BLaER1 (cell line): ENCODE data around the gene PNN.
A peak's percentile ranks its signal among the peaks of the same experiment; 100 is the strongest.
"Not testable (repeated sequence)": the region's sequence is repeated elsewhere in the genome, so short reads cannot be mapped to it uniquely, and the experiment has no call there.

ENCODE experiments used
- H3K27ac ChIP-seq: shearing (Covaris generic); formaldehyde crosslinking; 2 replicates; pipeline ENCODE4 v1.8.1; 2022
- H3K27me3 ChIP-seq: shearing (Covaris generic); formaldehyde crosslinking; 2 replicates; pipeline ENCODE4 v1.8.1; 2022
- H3K36me3 ChIP-seq: shearing (Covaris generic); formaldehyde crosslinking; 2 replicates; pipeline ENCODE4 v1.8.1; 2022
- H3K4me1 ChIP-seq: shearing (Covaris generic); formaldehyde crosslinking; 2 replicates; pipeline ENCODE4 v1.8.1; 2022
- H3K4me2 ChIP-seq: shearing (Covaris generic); formaldehyde crosslinking; 2 replicates; pipeline ENCODE4 v1.8.1; 2022
- H3K4me3 ChIP-seq: shearing (Covaris generic); formaldehyde crosslinking; 2 replicates; pipeline ENCODE4 v1.8.1; 2022
- H3K9ac ChIP-seq: shearing (Covaris generic); formaldehyde crosslinking; 2 replicates; pipeline ENCODE4 v1.8.1; 2022
- H3K9me3 ChIP-seq: shearing (Covaris generic); formaldehyde crosslinking; 2 replicates; pipeline ENCODE4 v1.8.1; 2022
- H4K20me1 ChIP-seq: shearing (Covaris generic); formaldehyde crosslinking; 2 replicates; pipeline ENCODE4 v1.8.1; 2022
- Cebpa-rat ChIP-seq: shearing (Covaris generic); IDR thresholded peaks from 2 replicates; pipeline ENCODE4 v1.8.1; 2022

The PNN gene

DNA sequence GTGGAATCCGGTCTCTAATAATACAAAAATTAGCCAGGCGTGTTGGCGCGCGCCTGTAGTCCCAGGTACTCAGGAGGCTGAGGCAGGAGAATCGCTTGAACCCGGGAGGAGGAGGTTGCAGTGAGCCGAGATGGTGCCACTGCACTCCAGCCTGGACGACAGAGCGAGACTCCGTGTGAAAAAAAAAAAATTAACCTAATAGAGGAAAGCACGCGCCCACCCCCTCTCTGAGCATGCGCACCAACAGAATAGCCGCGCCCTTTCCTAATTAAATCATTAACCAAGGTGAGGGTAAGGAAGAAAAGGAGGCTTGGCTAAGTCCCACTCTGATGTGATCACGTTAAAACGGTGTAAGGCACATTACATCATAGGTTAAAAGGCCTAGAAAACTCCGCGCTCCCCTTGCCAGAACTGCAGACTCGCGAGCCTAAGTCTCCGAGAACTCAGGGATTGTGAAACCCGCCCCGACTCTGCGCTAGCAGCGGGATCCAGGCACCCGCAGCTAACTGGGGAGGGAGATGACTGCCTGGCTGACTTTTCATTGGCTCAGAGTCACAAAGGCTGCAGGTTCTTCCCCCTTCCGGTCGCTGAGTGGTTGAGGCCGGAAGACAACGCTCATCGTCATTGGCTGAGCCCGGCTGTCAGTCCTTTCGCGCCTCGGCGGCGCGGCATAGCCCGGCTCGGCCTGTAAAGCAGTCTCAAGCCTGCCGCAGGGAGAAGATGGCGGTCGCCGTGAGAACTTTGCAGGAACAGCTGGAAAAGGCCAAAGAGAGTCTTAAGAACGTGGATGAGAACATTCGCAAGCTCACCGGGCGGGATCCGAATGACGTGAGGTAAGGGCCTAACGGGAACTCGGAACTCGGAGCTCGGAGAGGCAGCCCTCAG lies at the start of gene PNN:
TSS of gene PNN (plus strand) at position 695 of the 885 bp plus-strand sequence. CDS start at position 721, 26 bp downstream.
- H3K4me1 ChIP-seq, result peaks cover 35% of the 10 kb centered on the region
- H3K9ac ChIP-seq, result peak within 1 kb of the TSS; percentile 99
- H4K20me1 ChIP-seq, result peaks cover 47% of the 10 kb centered on the region
- peaks cover 36% of the 10 kb centered on the region for H3K36me3 ChIP-seq
- no peaks in the 10 kb centered on the region for H3K27me3 ChIP-seq
- peak; percentile 96 for TF ChIP-seq Cebpa-rat
- peak within 1 kb of the TSS; percentile 99 for H3K27ac ChIP-seq
- H3K9me3 ChIP-seq, result no peaks in the 10 kb centered on the region
- H3K4me2 ChIP-seq, result peak within 1 kb of the TSS; percentile 87
- peak within 1 kb of the TSS; percentile 97 for H3K4me3 ChIP-seq

DNA sequence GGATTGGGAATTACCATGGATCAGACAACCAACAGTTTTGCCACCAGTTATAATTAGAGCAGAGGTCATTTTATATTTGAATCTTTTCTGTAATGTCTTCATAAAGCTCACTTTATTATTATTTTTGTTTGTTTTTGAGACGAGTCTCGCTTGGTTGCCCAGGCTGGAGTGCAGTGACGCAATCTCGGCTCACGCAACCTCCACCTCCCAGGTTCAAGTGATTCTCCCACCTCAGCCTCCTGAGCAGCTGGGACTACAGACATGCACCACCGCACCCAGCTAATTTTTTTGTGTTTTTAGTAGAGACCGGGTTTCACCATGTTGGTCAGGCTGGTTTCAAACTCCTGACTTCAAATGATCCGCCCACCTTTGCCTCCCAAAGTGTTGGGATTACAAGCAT lies 37.2 kb upstream of the PNN start:
- not testable (repeated sequence) for H3K9ac ChIP-seq, H3K27me3 ChIP-seq, H3K4me3 ChIP-seq, H3K27ac ChIP-seq, H3K4me2 ChIP-seq, H4K20me1 ChIP-seq, H3K4me1 ChIP-seq
- peaks cover 92% of the 10 kb centered on the region for H3K36me3 ChIP-seq
- H3K9me3 ChIP-seq, result peaks cover 28% of the 10 kb centered on the region

DNA sequence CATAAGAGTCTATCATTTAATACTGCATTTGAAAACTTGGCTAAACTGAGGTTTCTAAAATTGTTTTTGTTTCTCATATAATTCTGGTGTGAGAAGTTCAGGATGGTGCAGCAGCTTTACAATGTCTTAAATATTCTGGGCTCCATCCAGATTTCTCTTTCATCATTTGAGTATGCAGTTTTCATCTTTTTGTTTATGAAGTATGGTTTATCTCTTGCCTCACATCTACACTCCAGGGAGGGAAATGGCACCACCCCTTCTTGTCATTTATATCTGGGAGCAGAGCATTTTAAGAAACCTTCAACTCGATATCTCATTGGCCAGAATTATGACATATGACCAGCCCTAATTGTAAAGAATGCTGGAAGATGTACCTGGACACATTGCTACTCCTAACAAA lies 36.6 kb upstream of the PNN start:
- TF ChIP-seq Cebpa-rat, result no peak
- no peak overlapping the region for H3K4me2 ChIP-seq
- no peaks in the 10 kb centered on the region for H3K27me3 ChIP-seq
- no peak overlapping the region for H3K27ac ChIP-seq
- H3K4me3 ChIP-seq, result no peak overlapping the region
- H3K36me3 ChIP-seq, result peaks cover 96% of the 10 kb centered on the region
- H3K9me3 ChIP-seq, result peaks cover 30% of the 10 kb centered on the region
- H3K9ac ChIP-seq, result no peak overlapping the region
- no peaks in the 10 kb centered on the region for H4K20me1 ChIP-seq
- H3K4me1 ChIP-seq, result no peaks in the 10 kb centered on the region

DNA sequence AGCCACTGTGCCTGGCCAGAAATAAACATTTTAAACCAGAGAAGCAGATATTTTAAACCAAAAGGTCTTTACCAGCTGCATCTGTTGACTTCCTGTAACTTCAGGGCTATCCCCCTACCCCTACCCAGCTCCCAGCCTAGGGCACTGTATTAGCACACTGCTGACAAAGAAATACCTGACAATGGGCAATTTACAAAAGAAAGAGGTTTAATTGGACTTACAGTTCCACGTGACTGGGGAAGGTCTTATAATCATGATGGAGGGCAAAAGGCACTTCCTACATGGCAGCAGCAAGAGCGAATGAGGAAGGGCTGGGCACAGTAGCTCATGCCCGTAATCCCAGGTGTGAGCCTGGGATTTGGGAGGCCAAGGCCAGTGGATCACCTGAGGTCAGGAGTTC lies 34.9 kb upstream of the PNN start:
- H3K4me1 ChIP-seq, result no peaks in the 10 kb centered on the region
- H3K4me2 ChIP-seq, result no peak overlapping the region
- no peak overlapping the region for H3K4me3 ChIP-seq
- no peak for TF ChIP-seq Cebpa-rat
- no peaks in the 10 kb centered on the region for H4K20me1 ChIP-seq
- peaks cover 30% of the 10 kb centered on the region for H3K9me3 ChIP-seq
- peaks cover 81% of the 10 kb centered on the region for H3K36me3 ChIP-seq
- H3K27ac ChIP-seq, result no peak overlapping the region
- no peak overlapping the region for H3K9ac ChIP-seq
- H3K27me3 ChIP-seq, result no peaks in the 10 kb centered on the region

DNA sequence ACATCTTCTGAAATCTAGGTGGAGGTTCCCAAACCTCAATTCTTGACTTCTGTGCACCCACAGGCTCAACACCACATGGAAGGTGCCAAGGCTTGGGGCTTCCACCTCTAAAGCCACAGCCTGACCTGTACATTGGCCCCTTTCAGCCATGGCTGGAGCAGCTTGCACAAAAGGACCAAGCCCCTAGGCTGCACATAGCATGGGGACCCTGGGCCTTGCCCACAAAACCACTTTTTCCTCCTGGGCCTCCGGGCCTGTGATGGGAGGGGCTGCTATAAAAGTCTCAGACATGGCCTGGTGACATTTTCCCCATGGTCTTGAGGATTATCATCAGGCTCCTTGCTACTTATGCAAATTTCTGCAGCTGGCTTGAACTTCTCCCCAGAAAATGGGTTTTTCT lies 33.4 kb upstream of the PNN start:
- H3K4me1 ChIP-seq, H3K27me3 ChIP-seq, H3K9ac ChIP-seq, H4K20me1 ChIP-seq, H3K27ac ChIP-seq, H3K4me2 ChIP-seq: not testable (repeated sequence)
- Histone ChIP-seq H3K9me3 (peaks cover 30% of the 10 kb centered on the region), H3K4me3 (0 out of 2 replicates have a peak overlapping the region, but pooled peaks have one; percentile 16), H3K36me3 (peaks cover 72% of the 10 kb centered on the region)

DNA sequence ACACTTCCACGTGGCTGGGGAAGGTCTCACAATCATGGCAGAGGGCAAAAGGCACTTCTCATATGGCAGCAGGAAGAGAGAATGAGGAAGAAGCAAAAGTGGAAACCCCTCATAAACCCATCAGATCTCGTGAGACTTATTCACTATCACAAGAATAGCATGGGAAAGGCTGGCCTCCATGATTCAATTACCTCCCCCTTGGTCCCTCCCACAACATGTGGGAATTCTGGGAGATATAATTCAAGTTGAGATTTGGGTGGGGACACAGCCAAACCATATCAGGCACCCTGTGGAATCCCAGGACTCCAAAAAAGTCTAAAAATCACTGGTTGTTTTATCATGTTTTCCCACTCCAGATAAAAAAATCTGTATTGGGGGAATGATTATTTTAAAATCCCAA lies 31.8 kb upstream of the PNN start:
- not testable (repeated sequence) for H3K27me3 ChIP-seq, H3K4me3 ChIP-seq, H3K9ac ChIP-seq, H3K4me1 ChIP-seq, H3K4me2 ChIP-seq, H3K27ac ChIP-seq, H4K20me1 ChIP-seq
- Histone ChIP-seq H3K9me3 (peaks cover 30% of the 10 kb centered on the region), H3K36me3 (peaks cover 73% of the 10 kb centered on the region)

DNA sequence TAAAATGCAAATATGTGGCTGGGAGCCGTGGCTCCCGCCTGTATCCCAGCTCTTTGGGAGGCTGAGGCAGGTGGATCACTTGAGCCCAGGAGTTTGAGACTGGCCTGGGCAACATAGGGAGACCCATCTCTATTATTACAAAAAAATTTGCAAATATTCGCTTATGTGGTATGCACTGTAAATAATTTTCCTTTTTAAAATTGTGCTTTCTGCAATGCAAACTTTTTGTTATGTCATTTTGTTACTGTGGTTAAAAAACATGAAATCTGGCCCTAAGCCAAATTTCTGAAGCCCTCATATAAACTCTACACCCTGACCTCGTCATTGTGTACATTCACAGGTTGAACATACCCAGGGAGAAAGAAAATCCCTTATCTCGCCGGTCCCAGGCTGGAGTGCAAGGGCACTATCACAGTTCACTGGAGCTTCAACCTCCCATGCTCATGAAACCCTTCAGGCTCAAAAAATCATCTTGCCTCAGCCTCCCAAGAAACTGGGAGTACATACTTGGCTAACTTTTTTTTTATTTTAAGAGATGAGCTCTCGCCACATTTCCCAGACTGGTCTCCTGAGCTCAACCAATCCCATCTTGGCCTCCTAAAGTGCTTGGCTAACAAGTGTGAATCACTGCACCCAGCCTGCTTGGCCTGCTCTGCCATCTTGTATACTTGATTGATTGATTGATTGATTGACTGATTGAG lies 29.6 kb upstream of the PNN start:
- Histone ChIP-seq H3K9me3 (peaks cover 26% of the 10 kb centered on the region), H3K4me3 (no peak overlapping the region), H3K27ac (no peak overlapping the region), H3K36me3 (peaks cover 70% of the 10 kb centered on the region), H3K27me3 (no peaks in the 10 kb centered on the region), H3K4me2 (no peak overlapping the region), H3K4me1 (no peaks in the 10 kb centered on the region), H3K9ac (no peak overlapping the region), H4K20me1 (no peaks in the 10 kb centered on the region)
- TF ChIP-seq Cebpa-rat, result no peak

DNA sequence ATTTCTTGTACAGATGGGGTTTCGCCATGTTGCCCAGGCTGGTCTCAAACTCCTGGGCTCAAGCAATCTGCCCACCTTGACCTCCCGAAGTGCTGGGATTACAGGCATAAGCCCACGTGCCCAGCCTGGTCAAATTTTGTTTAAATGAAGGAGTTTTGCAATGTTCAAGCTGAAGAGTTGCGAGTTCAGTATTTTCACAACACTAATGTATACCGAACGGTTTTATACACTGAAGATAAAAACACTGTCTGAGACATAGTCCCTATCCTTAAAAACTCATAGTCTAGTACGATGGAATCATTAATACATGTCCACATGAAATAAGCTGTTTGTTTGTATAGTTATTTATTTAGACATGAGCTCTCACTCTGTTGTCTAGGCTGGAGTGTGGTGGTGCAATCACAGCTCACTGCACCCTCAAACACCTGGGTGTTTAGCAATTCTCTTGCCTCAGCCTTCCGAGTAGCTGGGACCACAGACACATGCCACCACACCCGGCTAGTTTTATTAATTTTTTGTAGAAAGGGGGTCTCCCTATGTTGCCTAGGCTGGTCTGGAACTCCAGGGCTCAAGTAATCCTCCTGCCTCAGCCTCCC lies 20.4 kb upstream of the PNN start:
- no peaks in the 10 kb centered on the region for H3K27me3 ChIP-seq
- H3K9ac ChIP-seq, result no peak overlapping the region
- no peak overlapping the region for H3K27ac ChIP-seq
- no peak overlapping the region for H3K4me3 ChIP-seq
- no peaks in the 10 kb centered on the region for H3K4me1 ChIP-seq
- H4K20me1 ChIP-seq, result no peaks in the 10 kb centered on the region
- no peak for TF ChIP-seq Cebpa-rat
- H3K36me3 ChIP-seq, result peaks cover 79% of the 10 kb centered on the region
- H3K4me2 ChIP-seq, result no peak overlapping the region
- H3K9me3 ChIP-seq, result no peaks in the 10 kb centered on the region

DNA sequence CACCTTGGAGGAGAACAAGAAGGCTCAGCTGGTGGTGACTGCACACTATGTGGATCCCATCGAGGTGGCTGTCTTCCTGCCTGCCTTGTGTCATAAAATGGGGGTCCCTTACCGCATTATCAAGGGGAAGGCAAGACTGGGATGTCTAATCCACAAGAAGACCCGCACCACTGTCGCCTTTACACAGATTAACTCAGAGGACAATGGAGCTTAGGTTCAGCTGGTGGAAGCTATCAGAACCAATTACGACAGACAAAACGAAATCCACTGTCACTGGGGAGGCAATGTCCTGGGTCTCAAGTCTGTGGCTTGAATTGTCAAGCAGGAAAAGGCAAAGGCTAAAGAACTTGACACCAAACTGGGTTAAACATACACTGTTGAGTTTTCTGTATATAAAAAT lies 17.6 kb upstream of the PNN start:
- no peak overlapping the region for H3K4me3 ChIP-seq
- no peak overlapping the region for H3K27ac ChIP-seq
- no peak for TF ChIP-seq Cebpa-rat
- no peak overlapping the region for H3K9ac ChIP-seq
- H3K9me3 ChIP-seq, result no peaks in the 10 kb centered on the region
- peaks cover 14% of the 10 kb centered on the region; the same call in 1 of the 2 replicates for H4K20me1 ChIP-seq
- H3K4me1 ChIP-seq, result no peaks in the 10 kb centered on the region
- no peak overlapping the region for H3K4me2 ChIP-seq
- H3K36me3 ChIP-seq, result peaks cover 77% of the 10 kb centered on the region
- no peaks in the 10 kb centered on the region for H3K27me3 ChIP-seq

DNA sequence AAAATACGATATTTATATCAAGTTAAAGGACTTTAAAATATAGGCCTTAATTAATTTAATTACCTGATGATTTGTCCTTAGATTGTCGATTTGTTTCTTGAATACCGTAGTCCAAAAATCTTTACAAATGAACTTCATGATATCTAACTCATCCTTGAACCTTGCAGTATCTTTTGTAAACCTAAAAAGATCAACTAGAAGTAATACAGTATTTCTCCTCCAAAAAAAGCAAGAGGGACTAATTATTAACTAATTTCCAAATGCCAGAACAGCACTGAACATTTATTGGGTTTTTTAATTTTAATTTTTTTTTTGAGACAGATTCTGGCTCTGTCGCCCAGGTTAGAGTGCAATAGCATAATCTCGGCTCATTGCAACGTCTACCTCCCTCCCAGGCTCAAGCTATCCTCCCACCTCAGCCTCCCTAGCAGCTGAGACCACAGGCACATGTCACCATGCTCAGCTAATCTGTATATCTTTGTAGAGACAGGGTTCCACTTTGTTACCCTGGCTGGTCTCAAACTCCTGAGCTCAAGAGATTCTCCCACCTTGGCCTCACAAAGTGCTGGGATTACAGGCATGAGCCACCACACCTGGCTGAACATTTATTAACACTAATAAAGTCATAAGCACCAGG lies 16.7 kb upstream of the PNN start:
- Histone ChIP-seq H3K9ac (no peak overlapping the region), H4K20me1 (peaks cover 14% of the 10 kb centered on the region; the same call in 1 of the 2 replicates), H3K27ac (no peak overlapping the region), H3K4me1 (no peaks in the 10 kb centered on the region), H3K9me3 (no peaks in the 10 kb centered on the region), H3K4me2 (no peak overlapping the region), H3K36me3 (peaks cover 77% of the 10 kb centered on the region), H3K4me3 (no peak overlapping the region), H3K27me3 (no peaks in the 10 kb centered on the region)
- TF ChIP-seq Cebpa-rat, result no peak
